ENCODE data around the gene SLC6A6. TPM values are rescaled to one million over a fixed set of nuclear protein-coding genes. Genes with fewer than 3 reads are reported as not detected.

Gene SLC6A6
- total and polyA plus RNA-seq, 2 experiments from 2014 or later: 27.5 to 150 TPM

- Histone ChIP-seq H3K27ac (ENCODE audit: low read depth) (no peak overlapping the region), H3K36me3 (ENCODE audit: insufficient read depth) (no peaks in the 10 kb centered on the region), H3K9me2 (ENCODE audit: insufficient read depth) (no peaks in the 10 kb centered on the region), H4K20me1 (replicated peaks; ENCODE audit: insufficient read depth) (no peaks in the 10 kb centered on the region), H3K4me2 (no peak overlapping the region), H2AFZ (no peak overlapping the region), H3K27me3 (ENCODE audit: insufficient read depth) (no peaks in the 10 kb centered on the region), H3K4me1 (ENCODE audit: insufficient read depth) (no peaks in the 10 kb centered on the region), H3F3A (replicated peaks; ENCODE audit: low read depth) (no peaks in the 10 kb centered on the region), H3K79me2 (replicated peaks; ENCODE audit: insufficient read depth) (no peaks in the 10 kb centered on the region), H3K4me3 (no peak overlapping the region)
- peaks cover 2% of the 10 kb centered on the region; the same call in 1 of the 3 replicates for H3K9me3 Mint-ChIP-seq
- H3K27ac Mint-ChIP-seq: no peak overlapping the region
- no peak for DNase-seq (ENCODE audit: low spot score)
- H3K4me3 Mint-ChIP-seq: no peak overlapping the region
- no peaks in the 10 kb centered on the region for H3K36me3 Mint-ChIP-seq (ENCODE audit: low read depth)
- H3K4me1 Mint-ChIP-seq: peaks cover 10% of the 10 kb centered on the region; the same call in 2 of the 3 replicates
- TF ChIP-seq NANOG (IDR thresholded peaks at IDR 0.05; ENCODE audit: borderline replicate concordance): no peak
- no peak for TF ChIP-seq ZNF114 (CRISPR knock-in tag; IDR thresholded peaks at IDR 0.05)
- TF ChIP-seq CREB1 (CRISPR knock-in tag; IDR thresholded peaks at IDR 0.05; ENCODE audit: low read depth): no peak
- no peak for TF ChIP-seq REST (IDR thresholded peaks at IDR 0.05; ENCODE audit: unreplicated experiment)
- TF ChIP-seq JUNB (IDR thresholded peaks at IDR 0.05; ENCODE audit: unreplicated experiment): no peak
- TF ChIP-seq EZH2 (IDR thresholded peaks at IDR 0.05; ENCODE audit: low read depth, unreplicated experiment): no peak
- no peak for TF ChIP-seq ZNF331 (CRISPR knock-in tag; IDR thresholded peaks at IDR 0.05; ENCODE audit: low read depth)
- TF ChIP-seq STAT1 (IDR thresholded peaks at IDR 0.05; ENCODE audit: unreplicated experiment): no peak
- no peak for TF ChIP-seq POLR2AphosphoS5 (IDR thresholded peaks at IDR 0.05; ENCODE audit: low read depth)
- TF ChIP-seq EZH2phosphoT487 (IDR thresholded peaks at IDR 0.05; ENCODE audit: unreplicated experiment): no peak
- TF ChIP-seq ZNF462 (CRISPR knock-in tag; IDR thresholded peaks at IDR 0.05): no peak
- no peak for TF ChIP-seq CTCF (conservative IDR thresholded peaks at IDR 0.05; ENCODE audit: low read depth in 2 of 2)
- no peak for TF ChIP-seq ETS1 (IDR thresholded peaks at IDR 0.05)
- ATAC-seq: no peak; the same call in 1 of the 3 replicates
- peaks cover 17% of the 10 kb centered on the region for H3K27me3 Mint-ChIP-seq (ENCODE audit: insufficient read depth, low read depth, poor library complexity)
Measured at GRCh38 chr3:14378415-14378814, 24.0 kb upstream of the SLC6A6 start.

Measured in GM23338 (cell line).